Gastroesophageal sphincter (tissue), 3 donors: Measurements from ENCODE around the gene FSD1L.
"Not testable (repeated sequence)": the region's sequence is repeated elsewhere in the genome, so short reads cannot be mapped to it uniquely, and the experiment has no call there.

Experiments used
- CTCF ChIP-seq, 4 experiments: fragments of 200-600 bp in 2 of 4; fragments of 450-650 bp in 2 of 4; sonication (generic) in 1 of 4; IDR thresholded peaks; one replicate each; pipeline ENCODE4 v1.5.1; 2017 to 2019; ENCODE audit warnings: antibody characterized with exemption in 4 of 4, mild to moderate bottlenecking in 2 of 4, moderate library complexity in 2 of 4
- POLR2AphosphoS5 ChIP-seq: sonication (generic); formaldehyde crosslinking; IDR thresholded peaks from one replicate; pipeline ENCODE4 v1.6.1; 2017; ENCODE audit warnings: antibody characterized with exemption

GRCh38 chr9:105581550-105581949 is 133.7 kb downstream of the FSD1L start:
- TF ChIP-seq CTCF (IDR thresholded peaks at IDR 0.05); POLR2AphosphoS5: not testable (repeated sequence)
